AG20443 (cell line): ENCODE data around the gene YKT6.
A peak's percentile ranks its signal among the peaks of the same experiment; 100 is the strongest.
"Not testable (repeated sequence)": the region's sequence is repeated elsewhere in the genome, so short reads cannot be mapped to it uniquely, and the experiment has no call there.

Experiments
- DNase-seq: peaks from one replicate; pipeline ENCODE4 v3.0.0; 2012; ENCODE audit warnings: low spot score, mixed read lengths

YKT6 gene

GRCh38 chr7:44200699-44201461 is at the start of gene YKT6:
Gene YKT6 (plus strand): TSS chr7:44200978. CDS start chr7:44201136, 158 bp downstream.
- DNase-seq: peak; percentile 99

GRCh38 chr7:44151956-44152355 is 48.8 kb upstream of the YKT6 start:
- no peak for DNase-seq

DNA sequence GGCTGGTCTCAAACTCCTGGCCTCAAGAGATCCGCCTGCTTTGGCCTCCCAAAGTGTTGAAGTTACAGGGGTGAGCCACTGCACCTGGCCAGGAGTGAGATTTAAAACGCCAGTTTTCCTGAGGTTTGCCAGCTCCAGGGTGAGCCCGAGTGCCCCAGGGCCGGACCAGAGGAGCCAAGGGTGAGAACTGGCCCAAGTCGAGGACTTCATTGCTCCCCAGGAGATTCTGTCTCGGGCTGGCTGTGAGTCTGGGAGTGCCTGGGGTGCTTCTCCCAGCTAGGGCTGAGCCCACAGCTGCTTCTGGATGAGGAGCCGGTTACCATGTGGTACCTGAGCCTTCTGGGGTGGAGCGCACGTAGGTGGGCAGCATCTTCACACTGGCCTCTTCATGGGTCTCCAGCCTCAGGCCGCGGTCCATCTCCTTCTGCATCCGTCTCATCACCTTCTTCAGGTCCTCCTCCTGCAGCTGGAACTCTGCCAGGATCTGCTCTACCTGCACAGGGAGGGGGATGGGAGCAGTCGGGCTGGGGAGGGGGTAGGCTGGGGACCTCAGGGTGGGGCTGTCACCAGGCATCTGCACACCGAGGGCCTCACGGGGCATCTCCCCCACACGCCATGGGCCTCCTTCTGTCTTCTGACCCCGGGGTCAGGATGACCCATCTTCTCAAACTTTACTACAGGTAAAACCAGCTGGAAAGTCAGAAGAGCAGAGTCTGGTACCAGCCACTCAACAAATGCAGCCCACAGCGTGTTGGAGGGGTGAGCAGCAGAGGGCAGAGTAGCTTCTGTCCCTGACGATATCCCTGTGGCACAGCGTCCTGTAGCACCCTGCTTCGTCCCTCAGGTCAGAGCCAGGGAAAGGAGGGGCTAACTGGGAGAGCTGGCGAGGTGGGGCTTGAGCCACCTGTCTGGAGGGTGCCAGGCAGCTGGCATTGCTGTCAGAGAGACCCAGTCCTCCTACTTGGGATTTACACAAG is 47.5 kb upstream of the YKT6 start:
- no peak for DNase-seq

- no peak for DNase-seq
These were observed 46.8 kb upstream of the YKT6 start for GRCh38 chr7:44153948-44154335.

DNA sequence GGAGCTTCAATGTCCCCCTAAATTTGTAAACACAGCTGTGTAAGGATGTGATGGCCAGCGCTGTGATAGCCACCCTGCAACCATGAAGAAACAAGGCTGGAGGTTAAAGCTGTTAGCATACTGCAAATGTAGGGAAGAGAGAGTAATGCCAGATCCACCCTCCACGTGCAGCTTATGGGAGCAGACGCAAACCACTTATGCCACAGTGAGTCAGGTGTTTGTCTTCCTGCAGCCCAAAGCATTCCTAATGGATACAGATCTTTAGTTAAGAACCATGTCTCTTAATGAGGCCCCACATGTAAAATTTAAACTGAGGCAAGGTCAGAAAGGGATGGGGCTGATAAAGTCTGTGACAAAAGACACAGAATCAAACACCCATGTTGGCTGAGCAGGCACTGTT is 46.1 kb upstream of the YKT6 start:
- DNase-seq: no peak

DNA sequence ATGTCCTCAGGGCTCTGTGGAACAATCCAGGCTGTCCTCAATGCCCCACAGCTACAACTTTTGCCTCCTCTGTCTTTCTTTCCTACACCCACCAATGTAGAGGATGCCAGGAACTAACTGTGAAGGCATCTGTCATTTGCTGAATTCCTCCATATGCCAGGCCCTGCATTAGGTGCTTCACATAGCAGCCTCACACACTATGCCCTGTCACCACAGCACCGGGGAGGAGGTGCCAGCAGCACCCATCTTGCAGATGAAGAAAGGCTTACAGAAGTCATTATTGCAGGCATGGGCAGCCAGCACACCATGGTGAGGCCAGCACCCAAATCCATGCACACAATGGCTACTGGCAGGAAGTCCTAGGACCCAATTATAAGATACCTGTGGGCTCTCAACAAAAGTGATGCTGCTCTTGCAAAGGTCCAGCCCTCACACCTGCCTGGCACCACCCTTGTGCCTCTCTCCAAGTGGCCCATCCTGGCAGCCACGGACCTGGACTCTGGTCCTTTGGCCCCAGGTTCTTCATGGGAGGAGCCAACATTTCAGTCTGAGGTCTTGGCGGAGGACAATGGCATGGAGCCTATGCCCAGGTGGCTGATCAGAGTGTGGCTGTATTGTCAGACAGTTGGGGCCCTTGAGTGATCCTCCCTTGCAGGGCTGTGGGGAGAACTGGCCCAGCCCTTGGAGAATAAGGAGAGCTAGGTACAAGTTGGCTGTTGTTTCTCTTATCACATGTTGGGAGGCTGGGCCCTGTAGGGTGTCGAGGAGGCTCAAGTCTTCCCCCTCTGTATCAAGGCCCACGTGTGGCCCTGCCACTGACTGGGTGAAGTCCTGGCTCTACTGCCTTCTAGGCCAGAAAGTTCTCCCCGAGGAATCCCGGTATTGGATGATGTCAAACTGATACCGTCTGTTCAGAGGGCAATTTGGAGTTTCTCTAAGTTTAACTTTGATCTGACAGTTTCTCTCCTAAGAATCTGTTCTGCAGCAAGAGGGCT is 45.3 kb upstream of the YKT6 start:
- no peak for DNase-seq

DNA sequence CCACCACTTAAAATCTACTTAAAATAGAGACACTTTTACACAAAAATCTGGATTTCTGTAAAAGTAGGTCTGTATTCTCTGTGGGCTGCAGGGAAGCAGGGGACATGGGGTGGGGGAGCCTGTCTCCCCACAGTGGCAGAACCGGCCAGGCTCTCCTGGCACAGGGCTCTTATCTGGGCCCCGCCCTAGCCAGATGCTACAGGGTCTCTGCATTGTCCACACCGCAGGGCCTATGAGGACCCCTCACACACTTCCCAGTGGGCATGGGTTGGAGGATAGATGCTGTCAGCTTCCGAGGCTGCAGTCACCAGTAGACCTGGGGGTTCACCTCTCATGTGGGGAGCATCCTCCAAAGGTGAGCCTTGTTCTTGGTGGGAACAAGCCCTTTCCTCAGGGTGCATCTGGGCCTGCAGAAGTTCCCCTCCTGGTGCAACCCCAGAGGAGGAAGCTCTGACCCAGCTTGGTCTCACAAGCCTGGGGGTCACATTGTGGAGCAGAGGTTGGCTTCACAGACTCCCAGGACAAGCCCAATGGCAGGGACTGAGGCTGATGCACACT is 44.2 kb upstream of the YKT6 start:
- no peak for DNase-seq

DNA sequence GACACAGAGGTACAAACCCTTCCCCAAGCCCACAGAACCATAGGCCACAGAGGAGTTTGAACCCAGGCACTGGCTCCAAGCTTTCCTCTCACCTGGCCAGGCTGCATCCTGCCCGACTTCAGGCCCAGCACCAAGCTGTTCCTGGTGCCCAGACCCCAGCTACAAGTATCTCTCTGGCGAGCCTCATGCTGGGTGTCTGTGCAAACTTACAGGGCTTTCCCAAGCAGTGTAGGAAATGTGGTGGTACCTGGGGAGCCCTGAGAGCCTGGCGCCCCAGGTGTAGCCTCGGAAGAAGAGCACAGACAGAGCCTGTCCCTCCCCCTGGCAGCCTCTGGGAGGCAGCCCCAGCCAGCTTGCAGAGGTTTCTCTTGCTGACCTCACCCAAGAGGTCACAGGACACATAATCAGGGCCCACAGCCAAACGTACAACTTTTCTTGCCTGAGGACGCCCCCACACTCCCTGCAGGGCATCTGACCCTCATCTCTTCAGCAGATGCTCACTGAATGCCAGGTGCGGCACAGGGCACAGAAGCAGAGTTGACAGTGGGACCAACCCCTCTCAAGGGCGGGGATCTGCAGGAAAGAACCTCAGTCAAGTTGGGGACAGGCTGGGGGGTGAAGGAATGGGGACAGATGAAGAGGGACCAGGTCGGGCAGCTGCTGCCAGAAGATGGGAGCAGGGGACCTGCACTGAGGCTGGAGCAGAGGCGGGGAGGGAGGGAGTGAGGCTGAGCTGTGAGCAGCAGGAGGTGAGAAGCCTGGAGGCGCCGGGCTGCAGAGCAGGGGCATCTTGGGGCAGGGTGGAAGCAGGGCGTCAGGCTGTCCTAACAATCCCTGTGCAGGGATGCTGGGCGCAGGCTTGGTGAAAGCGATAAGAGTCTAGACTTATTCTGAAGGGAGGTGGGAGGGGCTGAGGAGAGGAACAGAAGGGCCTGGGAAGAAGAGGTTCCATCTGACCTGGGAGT is 43.4 kb upstream of the YKT6 start:
- DNase-seq: no peak

DNA sequence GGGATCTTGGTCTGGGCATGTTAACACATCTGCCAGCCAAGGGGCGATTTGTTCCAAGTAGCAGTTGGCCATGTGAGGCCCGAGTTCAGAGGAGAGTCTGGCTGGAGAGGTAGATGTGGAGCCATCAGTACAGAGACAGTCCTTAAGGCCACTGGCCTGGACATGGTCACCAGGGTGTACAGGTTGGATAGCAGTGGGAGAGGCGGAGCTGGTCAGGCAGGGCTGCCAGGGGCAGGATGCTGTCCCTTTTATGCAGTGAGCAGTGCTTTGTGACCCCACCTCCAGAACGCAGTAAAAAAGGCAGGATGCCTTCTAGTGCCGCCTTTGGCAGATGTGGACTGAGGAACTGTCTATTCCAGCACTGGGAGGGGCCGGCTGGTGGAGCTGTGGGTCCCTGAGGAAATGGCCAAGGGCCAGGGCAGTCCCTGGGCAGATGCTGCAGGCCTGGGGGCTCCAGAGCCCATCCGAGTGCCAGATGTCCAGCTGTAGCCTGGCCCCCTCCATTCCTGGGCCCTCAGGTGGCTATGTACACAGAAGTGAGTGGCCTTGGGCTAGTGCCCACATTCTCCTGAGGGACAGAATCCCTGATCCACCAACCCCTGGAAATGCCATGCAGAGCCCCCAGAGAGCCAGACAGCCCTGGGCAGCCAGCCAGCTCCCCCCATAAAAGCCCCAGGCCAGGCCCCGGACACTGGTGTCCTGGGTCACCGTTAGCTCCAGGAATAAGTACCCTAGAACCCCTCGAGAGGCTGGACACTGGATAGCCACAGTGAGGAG is 42.5 kb upstream of the YKT6 start:
- no peak for DNase-seq

DNA sequence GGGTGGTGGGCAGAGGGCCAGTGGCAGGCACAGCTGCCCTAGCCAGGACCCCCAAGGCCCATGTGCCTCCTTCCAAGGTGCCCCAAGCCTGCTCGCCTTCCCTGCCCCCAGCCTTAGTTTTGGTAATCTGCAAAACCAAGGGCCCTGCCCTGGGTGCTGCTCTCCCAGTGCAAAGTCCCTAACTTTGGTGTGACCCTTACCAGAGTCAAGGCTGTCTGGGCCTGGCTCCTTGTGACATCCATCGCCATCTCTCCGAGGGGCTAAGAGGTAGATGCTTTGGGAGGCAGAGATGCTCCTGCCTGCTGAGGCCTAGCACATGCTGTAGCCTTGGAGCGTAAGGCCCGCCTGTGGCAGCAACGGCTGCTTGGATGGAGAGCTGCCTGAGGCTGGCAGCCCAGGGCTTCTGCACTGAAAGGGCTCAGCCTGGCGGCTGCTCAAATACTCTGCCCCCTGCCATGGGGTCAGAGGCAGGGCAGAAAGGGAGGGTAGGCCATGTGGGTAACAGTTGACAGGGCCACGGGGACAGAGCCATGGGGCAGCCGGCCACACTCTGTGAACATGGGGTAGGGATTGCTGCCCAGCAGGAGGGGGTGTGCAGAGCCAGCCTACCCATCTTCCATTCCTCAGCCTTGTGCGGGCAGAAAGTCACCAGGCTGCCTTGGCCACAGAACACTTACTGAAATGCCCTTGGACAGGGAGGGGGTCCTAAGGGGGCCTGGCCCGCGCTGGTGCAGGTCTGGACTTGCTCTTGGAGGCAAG is 41.7 kb upstream of the YKT6 start:
- DNase-seq: no peak

- no peak for DNase-seq
These were observed 40.8 kb upstream of the YKT6 start for GRCh38 chr7:44159824-44160630.

DNA sequence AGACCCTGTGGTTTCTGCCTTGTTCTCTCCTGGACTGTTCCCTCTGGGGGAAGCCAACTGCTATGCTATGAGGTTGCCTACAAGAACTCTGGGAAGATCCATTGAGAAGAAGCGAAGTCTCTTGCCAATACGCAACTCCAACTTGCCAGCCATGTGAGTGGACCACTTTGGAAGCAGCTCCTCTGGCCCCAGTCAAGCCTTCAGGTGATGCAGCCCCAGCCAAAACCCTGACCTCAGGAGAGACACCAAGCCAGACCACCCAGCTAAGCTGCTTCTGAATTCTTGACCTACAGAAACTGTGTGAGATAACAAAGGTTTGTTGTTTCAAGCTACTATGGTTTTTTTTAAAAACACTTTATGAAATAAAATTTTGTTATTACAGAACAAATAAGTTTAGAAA is 39.4 kb upstream of the YKT6 start:
- DNase-seq: no peak

DNA sequence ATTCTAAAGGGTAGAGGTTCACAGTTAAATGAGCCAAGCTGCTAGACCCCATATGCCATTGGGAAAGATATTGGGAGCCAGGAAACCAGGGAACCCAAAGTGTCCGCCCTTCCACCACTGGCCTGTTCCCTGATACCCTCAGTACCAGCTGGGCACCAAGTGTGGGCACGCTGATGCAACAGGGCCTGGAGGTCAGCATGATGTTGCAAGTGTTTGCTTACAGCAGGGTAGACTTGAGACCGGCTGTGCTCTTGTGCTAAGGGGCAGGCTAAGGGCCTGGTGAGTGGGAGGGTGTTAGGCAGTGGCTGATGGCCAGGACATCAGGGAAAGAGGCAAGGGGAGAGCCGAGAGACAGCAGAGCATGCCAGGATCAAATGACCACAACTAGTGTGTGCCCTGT is 38.6 kb upstream of the YKT6 start:
- no peak for DNase-seq

DNA sequence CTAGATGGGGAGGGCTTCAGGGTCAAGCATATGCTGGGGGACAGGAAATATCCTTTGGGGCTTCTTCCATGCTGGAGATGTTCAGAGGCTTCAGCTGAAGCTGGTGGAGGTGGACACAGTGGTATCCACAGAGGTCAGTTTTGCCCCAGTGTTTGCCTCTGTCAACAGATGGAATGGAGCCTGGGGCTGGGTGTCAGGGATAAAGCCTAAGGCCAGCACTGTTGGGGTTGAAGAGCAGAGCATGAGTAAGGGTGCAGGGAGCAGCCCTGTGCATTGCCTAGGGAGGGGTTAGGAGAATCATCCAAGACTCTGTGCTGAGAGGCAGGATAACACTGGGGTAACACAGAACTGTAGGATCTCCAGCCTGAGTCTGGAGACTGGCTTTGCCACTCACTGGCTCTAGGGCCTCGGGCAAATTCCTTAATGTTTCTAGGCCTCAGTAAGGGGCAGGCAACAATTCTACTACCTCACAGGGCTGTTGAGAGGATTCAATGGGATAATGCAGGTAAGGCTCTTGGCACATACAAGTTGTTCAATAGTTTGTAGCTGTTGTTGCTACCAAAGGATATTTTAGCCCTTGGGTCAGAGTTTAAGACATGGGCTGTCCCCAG is 37.9 kb upstream of the YKT6 start:
- DNase-seq: no peak

DNA sequence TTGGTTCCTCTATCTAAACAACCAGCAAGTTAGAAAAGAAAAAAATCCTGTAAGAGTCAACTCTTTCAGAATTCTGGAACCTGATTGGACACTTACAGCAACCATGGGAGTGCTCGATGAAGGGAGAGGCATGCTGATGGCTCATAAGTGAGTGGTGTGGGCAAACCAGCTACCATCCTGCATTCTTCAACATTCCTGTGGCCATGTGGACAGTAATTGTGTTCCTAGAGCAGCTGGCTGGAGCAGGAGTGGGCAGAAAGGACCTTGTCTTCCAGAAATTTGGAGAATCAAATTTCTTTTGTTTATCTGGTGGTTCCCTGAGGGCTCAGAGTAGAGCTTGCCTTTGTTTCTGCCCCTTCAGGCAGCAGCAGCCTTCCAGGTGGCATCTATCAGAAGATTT is 37.2 kb upstream of the YKT6 start:
- DNase-seq: peak; percentile 93

GRCh38 chr7:44167920-44168319 is 32.9 kb upstream of the YKT6 start:
- no peak for DNase-seq

- DNase-seq: not testable (repeated sequence)
These were observed 28.9 kb upstream of the YKT6 start for GRCh38 chr7:44171901-44172300.

DNA sequence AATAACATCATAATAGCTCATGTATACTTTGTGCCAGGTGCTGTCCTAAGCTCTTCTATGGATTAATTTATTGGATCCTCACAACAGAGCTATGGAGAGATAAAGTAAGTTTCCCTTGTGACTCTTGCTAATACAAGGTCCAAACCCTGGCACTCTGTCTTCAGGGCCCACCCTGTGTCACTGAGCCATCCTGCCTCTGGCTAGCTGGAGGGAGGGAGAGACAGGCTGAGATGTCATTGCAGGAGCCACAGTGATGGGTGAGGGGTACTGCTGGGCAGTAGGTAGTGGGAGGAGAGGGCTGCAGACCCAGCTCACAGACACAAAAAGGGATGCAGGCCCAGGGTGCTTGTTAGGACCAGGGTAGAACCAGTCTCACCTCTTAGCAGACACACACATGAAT is 28.4 kb upstream of the YKT6 start:
- DNase-seq: no peak
